Liver (tissue), 3 donors: Measurements from ENCODE around the gene CHRM1.

Experiments used
- ATF3 ChIP-seq: IDR thresholded peaks from 2 replicates; pipeline ENCODE4 v1.6.1; 2016; ENCODE audit warnings: antibody characterized with exemption
- CTCF ChIP-seq: fragments of 150-350 bp; IDR thresholded peaks from 2 replicates; pipeline ENCODE4 v1.5.1; 2017; ENCODE audit warnings: improper control_type of control experiment, low read depth, low read length; ENCODE audit not compliant: missing input control
- FOXA1 ChIP-seq: IDR thresholded peaks from 2 replicates; pipeline ENCODE4 v1.6.1; 2016; ENCODE audit warnings: antibody characterized with exemption
- GABPA ChIP-seq, 2 donors: IDR thresholded peaks in 1 of 2; conservative IDR thresholded peaks in 1 of 2; 2 replicates each; pipeline ENCODE4 v1.6.1; 2016; ENCODE audit warnings: antibody characterized with exemption in 2 of 2, mild to moderate bottlenecking in 1 of 2, moderate library complexity in 1 of 2
- JUND ChIP-seq, 2 donors: IDR thresholded peaks; 2 replicates each; pipeline ENCODE4 v1.6.1; 2016; ENCODE audit warnings: antibody characterized with exemption in 2 of 2
- MAX ChIP-seq: IDR thresholded peaks from 2 replicates; pipeline ENCODE4 v1.6.1; 2016; ENCODE audit warnings: antibody characterized with exemption
- REST ChIP-seq: IDR thresholded peaks from 2 replicates; pipeline ENCODE4 v1.6.1; 2016; ENCODE audit warnings: antibody characterized with exemption, mild to moderate bottlenecking
- SP1 ChIP-seq: IDR thresholded peaks from 2 replicates; pipeline ENCODE4 v1.6.1; 2018; ENCODE audit warnings: antibody characterized with exemption, mild to moderate bottlenecking
- TAF1 ChIP-seq: conservative IDR thresholded peaks from 2 replicates; pipeline ENCODE4 v1.6.1; 2016; ENCODE audit warnings: antibody characterized with exemption, mild to moderate bottlenecking
- ZBTB33 ChIP-seq: IDR thresholded peaks from 2 replicates; pipeline ENCODE4 v1.6.1; 2016; ENCODE audit warnings: antibody characterized with exemption
- donor health status: healthy.
- donor health status: healthy.

GRCh38 chr11:62918531-62918930 is 2.6 kb downstream of the CHRM1 start:
- no peak for TF ChIP-seq CTCF
- TF ChIP-seq REST, result no peak
- TF ChIP-seq JUND (IDR thresholded peaks at IDR 0.05), result no peak
- TF ChIP-seq MAX, result no peak
- TF ChIP-seq GABPA (IDR thresholded peaks at IDR 0.05 in 1 of 2, conservative IDR thresholded peaks at IDR 0.05 in 1 of 2), result no peak
- TF ChIP-seq ZBTB33, result no peak
- no peak for TF ChIP-seq TAF1
- TF ChIP-seq ATF3, result no peak
- TF ChIP-seq FOXA1, result no peak
- no peak for TF ChIP-seq SP1
